ENCODE measurements around the gene STAC. TPM values are rescaled to one million over a fixed set of nuclear protein-coding genes. Genes with fewer than 3 reads are reported as not detected.

STAC gene
- total RNA-seq, 2 donors from 2014 or later = 42.5 to 62.3 TPM

- no peaks in the 10 kb centered on the region for H3K27me3 ChIP-seq (replicated peaks; ENCODE audit: insufficient read depth)
- no peak for TF ChIP-seq CTCF (IDR thresholded peaks at IDR 0.05)
- no peak overlapping the region for H3K27ac ChIP-seq
- ATAC-seq (ENCODE audit: insufficient number of reproducible peaks, low FRiP score, low read depth) = no peak
- H3K36me3 ChIP-seq = peaks cover 4% of the 10 kb centered on the region
- H3K9me3 ChIP-seq = no peaks in the 10 kb centered on the region
- no peaks in the 10 kb centered on the region for H3K4me1 ChIP-seq (ENCODE audit: control insufficient read depth in 1 of 2, low read depth in 2 of 2)
- no peak overlapping the region for H3K4me3 ChIP-seq
- no peak for DNase-seq (ENCODE audit: low spot score)
Observed at GRCh38 chr3:36482880-36483279, 102.6 kb downstream of the STAC start.

- ATAC-seq (ENCODE audit: insufficient number of reproducible peaks, low FRiP score, low read depth) (no peak), DNase-seq (ENCODE audit: low spot score) (no peak)
- H3K27ac ChIP-seq = no peak overlapping the region
- no peaks in the 10 kb centered on the region for H3K27me3 ChIP-seq (replicated peaks; ENCODE audit: insufficient read depth)
- H3K4me3 ChIP-seq = no peak overlapping the region
- peaks cover 4% of the 10 kb centered on the region for H3K36me3 ChIP-seq
- no peak for TF ChIP-seq CTCF (IDR thresholded peaks at IDR 0.05)
- no peaks in the 10 kb centered on the region for H3K9me3 ChIP-seq
- no peaks in the 10 kb centered on the region for H3K4me1 ChIP-seq (ENCODE audit: control insufficient read depth in 1 of 2, low read depth in 2 of 2)
Observed at GRCh38 chr3:36483709-36484108, 103.4 kb downstream of the STAC start.

GRCh38 chr3:36484386-36484785 lies 104.1 kb downstream of the STAC start:
- TF ChIP-seq CTCF (IDR thresholded peaks at IDR 0.05) = no peak
- H3K9me3 ChIP-seq = no peaks in the 10 kb centered on the region
- no peaks in the 10 kb centered on the region for H3K27me3 ChIP-seq (replicated peaks; ENCODE audit: insufficient read depth)
- no peaks in the 10 kb centered on the region for H3K4me1 ChIP-seq (ENCODE audit: control insufficient read depth in 1 of 2, low read depth in 2 of 2)
- H3K27ac ChIP-seq = no peak overlapping the region
- H3K4me3 ChIP-seq = no peak overlapping the region
- DNase-seq (ENCODE audit: low spot score) (no peak), ATAC-seq (ENCODE audit: insufficient number of reproducible peaks, low FRiP score, low read depth) (no peak)
- peaks cover 4% of the 10 kb centered on the region for H3K36me3 ChIP-seq

- peaks cover 4% of the 10 kb centered on the region for H3K36me3 ChIP-seq
- H3K27me3 ChIP-seq (replicated peaks; ENCODE audit: insufficient read depth) = no peaks in the 10 kb centered on the region
- no peak overlapping the region for H3K4me3 ChIP-seq
- H3K27ac ChIP-seq = no peak overlapping the region
- no peak for DNase-seq (ENCODE audit: low spot score)
- no peaks in the 10 kb centered on the region for H3K9me3 ChIP-seq
- no peak for ATAC-seq (ENCODE audit: insufficient number of reproducible peaks, low FRiP score, low read depth)
- TF ChIP-seq CTCF (IDR thresholded peaks at IDR 0.05) = no peak
- H3K4me1 ChIP-seq (ENCODE audit: control insufficient read depth in 1 of 2, low read depth in 2 of 2) = peaks cover 3 to 6% of the 10 kb centered on the region in 2 donors
Observed at GRCh38 chr3:36486009-36486795, 105.9 kb downstream of the STAC start.

GRCh38 chr3:36487616-36488015 lies 107.3 kb downstream of the STAC start:
- no peaks in the 10 kb centered on the region for H3K27me3 ChIP-seq (replicated peaks; ENCODE audit: insufficient read depth)
- peaks cover 6 to 9% of the 10 kb centered on the region in 2 donors for H3K4me1 ChIP-seq (ENCODE audit: control insufficient read depth in 1 of 2, low read depth in 2 of 2)
- peaks cover 4% of the 10 kb centered on the region for H3K36me3 ChIP-seq
- no peak for TF ChIP-seq CTCF (IDR thresholded peaks at IDR 0.05)
- no peaks in the 10 kb centered on the region for H3K9me3 ChIP-seq
- H3K27ac ChIP-seq = no peak overlapping the region
- no peak overlapping the region for H3K4me3 ChIP-seq
- no peak for DNase-seq (ENCODE audit: low spot score)
- ATAC-seq (ENCODE audit: insufficient number of reproducible peaks, low FRiP score, low read depth) = no peak

Data from thoracic aorta (tissue), 2 donors.